ENCODE data around the gene OR2T12.
"Not testable (repeated sequence)": the region's sequence is repeated elsewhere in the genome, so short reads cannot be mapped to it uniquely, and the experiment has no call there.

OR2T12 gene

GRCh38 chr1:248306103-248306502 is 2.9 kb upstream of the OR2T12 start:
- H3K9me3 Mint-ChIP-seq: peaks cover 74% of the 10 kb centered on the region
- DNase-seq: no peak
- H3K27me3 Mint-ChIP-seq (ENCODE audit: low read depth, poor library complexity): no peaks in the 10 kb centered on the region
- TF ChIP-seq, protein P1, sequence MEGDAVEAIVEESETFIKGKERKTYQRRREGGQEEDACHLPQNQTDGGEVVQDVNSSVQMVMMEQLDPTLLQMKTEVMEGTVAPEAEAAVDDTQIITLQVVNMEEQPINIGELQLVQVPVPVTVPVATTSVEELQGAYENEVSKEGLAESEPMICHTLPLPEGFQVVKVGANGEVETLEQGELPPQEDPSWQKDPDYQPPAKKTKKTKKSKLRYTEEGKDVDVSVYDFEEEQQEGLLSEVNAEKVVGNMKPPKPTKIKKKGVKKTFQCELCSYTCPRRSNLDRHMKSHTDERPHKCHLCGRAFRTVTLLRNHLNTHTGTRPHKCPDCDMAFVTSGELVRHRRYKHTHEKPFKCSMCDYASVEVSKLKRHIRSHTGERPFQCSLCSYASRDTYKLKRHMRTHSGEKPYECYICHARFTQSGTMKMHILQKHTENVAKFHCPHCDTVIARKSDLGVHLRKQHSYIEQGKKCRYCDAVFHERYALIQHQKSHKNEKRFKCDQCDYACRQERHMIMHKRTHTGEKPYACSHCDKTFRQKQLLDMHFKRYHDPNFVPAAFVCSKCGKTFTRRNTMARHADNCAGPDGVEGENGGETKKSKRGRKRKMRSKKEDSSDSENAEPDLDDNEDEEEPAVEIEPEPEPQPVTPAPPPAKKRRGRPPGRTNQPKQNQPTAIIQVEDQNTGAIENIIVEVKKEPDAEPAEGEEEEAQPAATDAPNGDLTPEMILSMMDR (IDR thresholded peaks at IDR 0.05): no peak
- H3K4me3 Mint-ChIP-seq: no peak overlapping the region
- no peaks in the 10 kb centered on the region for H3K4me1 Mint-ChIP-seq
- no peak overlapping the region for H3K27ac Mint-ChIP-seq
- no peaks in the 10 kb centered on the region for H3K36me3 Mint-ChIP-seq (ENCODE audit: low read depth)

DNA sequence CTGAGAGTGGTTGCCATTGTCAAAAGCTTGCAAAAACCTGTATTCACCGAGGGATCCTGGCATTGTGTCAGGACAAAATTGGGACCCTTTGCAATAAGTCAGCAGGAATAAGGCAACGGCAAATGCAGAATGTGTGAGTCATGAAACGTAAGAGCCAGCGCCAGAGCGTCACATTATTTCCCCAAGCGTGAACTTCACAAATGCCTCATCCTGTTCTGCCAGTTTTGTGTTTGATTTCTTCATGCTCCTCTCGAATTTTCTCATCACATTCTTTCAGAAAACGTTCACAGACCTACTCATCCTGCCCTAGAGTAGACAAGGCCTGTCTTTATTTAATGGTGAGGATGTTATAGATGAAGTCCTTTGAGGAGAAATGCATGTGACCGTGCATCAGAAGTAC is 2.4 kb upstream of the OR2T12 start:
- H3K27me3 Mint-ChIP-seq (ENCODE audit: low read depth, poor library complexity); DNase-seq; H3K27ac Mint-ChIP-seq; H3K36me3 Mint-ChIP-seq (ENCODE audit: low read depth); H3K4me3 Mint-ChIP-seq; H3K4me1 Mint-ChIP-seq: not testable (repeated sequence)
- H3K9me3 Mint-ChIP-seq: peaks cover 74% of the 10 kb centered on the region

- TF ChIP-seq, protein P1 (IDR thresholded peaks at IDR 0.05): no peak
- Mint-ChIP-seq H3K27ac (no peak overlapping the region), H3K27me3 (ENCODE audit: low read depth, poor library complexity) (no peaks in the 10 kb centered on the region), H3K36me3 (ENCODE audit: low read depth) (no peaks in the 10 kb centered on the region), H3K4me1 (no peaks in the 10 kb centered on the region), H3K4me3 (no peak overlapping the region), H3K9me3 (peaks cover 70% of the 10 kb centered on the region)
- DNase-seq: no peak
These were observed 14.8 kb downstream of the OR2T12 start for GRCh38 chr1:248288391-248288790.

DNA sequence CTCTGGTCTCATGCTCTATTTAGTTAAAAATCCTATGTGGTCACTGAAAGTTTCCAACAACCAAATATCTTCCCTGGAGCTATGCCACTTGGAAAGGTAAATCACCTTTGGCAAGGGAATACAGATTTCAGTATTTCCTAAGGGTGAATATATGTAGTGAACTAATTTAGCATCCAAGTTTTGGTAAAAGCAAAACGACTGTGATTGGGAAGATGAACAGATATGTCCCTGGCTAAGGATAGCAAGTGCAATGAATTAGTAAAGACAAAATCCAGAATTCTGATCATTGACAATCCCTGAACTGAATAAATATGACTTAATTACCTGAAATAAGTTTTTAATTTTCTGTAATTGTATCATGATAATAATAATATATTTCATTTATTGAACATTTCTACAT is 25.3 kb downstream of the OR2T12 start, which contains the start of gene OR2T33:
Gene OR2T33, minus strand, starts transcription at position 101 of the 400 bp plus-strand sequence. CDS start 4,162 bp downstream, outside the sequence.
- no peaks in the 10 kb centered on the region for H3K27me3 Mint-ChIP-seq (ENCODE audit: low read depth, poor library complexity)
- peaks cover 85% of the 10 kb centered on the region for H3K9me3 Mint-ChIP-seq
- H3K27ac Mint-ChIP-seq: no peak within 1 kb of the TSS
- H3K4me1 Mint-ChIP-seq: no peaks in the 10 kb centered on the region
- TF ChIP-seq, protein P1 (IDR thresholded peaks at IDR 0.05): no peak
- no peak within 1 kb of the TSS for H3K4me3 Mint-ChIP-seq
- no peaks in the 10 kb centered on the region for H3K36me3 Mint-ChIP-seq (ENCODE audit: low read depth)
- no peak for DNase-seq

GRCh38 chr1:248273225-248273624 is 30.0 kb downstream of the OR2T12 start:
- H3K27me3 Mint-ChIP-seq (ENCODE audit: low read depth, poor library complexity); H3K36me3 Mint-ChIP-seq (ENCODE audit: low read depth); H3K4me1 Mint-ChIP-seq; H3K27ac Mint-ChIP-seq; DNase-seq; H3K4me3 Mint-ChIP-seq: not testable (repeated sequence)
- H3K9me3 Mint-ChIP-seq: peaks cover 70% of the 10 kb centered on the region

GRCh38 chr1:248268178-248268577 is 35.0 kb downstream of the OR2T12 start:
- TF ChIP-seq, protein P1 (IDR thresholded peaks at IDR 0.05): no peak
- no peak overlapping the region for H3K4me3 Mint-ChIP-seq
- H3K36me3 Mint-ChIP-seq (ENCODE audit: low read depth): no peaks in the 10 kb centered on the region
- H3K9me3 Mint-ChIP-seq: peaks cover 76% of the 10 kb centered on the region
- no peak for DNase-seq
- no peaks in the 10 kb centered on the region for H3K4me1 Mint-ChIP-seq
- H3K27ac Mint-ChIP-seq: no peak overlapping the region
- H3K27me3 Mint-ChIP-seq (ENCODE audit: low read depth, poor library complexity): peaks cover 2% of the 10 kb centered on the region

DNA sequence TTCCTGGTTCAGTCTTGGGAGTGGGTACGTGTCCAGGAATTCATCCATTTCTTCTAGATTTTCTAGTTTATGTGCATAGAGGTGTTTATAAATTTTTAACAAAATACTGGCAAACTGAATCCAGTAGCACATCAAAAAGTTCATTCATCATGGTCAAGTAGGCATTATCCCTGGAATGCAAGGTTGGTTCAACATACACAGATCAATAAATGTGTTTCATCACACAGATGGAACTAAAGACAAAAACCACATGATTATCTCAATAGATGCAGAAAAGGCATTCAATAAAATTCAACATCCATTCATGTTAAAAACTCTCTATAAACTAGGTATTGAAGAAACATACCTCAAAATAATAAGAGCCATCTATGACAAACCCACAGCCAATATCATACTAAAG is 43.9 kb downstream of the OR2T12 start:
- not testable (repeated sequence) for H3K27me3 Mint-ChIP-seq (ENCODE audit: low read depth, poor library complexity); H3K27ac Mint-ChIP-seq; H3K4me1 Mint-ChIP-seq; DNase-seq; H3K4me3 Mint-ChIP-seq; H3K36me3 Mint-ChIP-seq (ENCODE audit: low read depth)
- peaks cover 66% of the 10 kb centered on the region for H3K9me3 Mint-ChIP-seq

All from nephron progenitor cell (in vitro differentiated cells).